Vagina (tissue), 2 donors: ENCODE data around the gene WWOX.

ENCODE experiments used
- POLR2A ChIP-seq, 2 donors: fragments of 450-650 bp; IDR thresholded peaks; one replicate each; pipeline ENCODE4 v1.6.1; 2017; ENCODE audit warnings: antibody characterized with exemption in 2 of 2, mild to moderate bottlenecking in 2 of 2, moderate library complexity in 2 of 2
- TF ChIP-seq, protein P1 (sequence below), 3 experiments: fragments of 450-650 bp in 2 of 3; fragments of 200-600 bp in 1 of 3; sonication (generic) in 1 of 3; IDR thresholded peaks; one replicate each; pipeline ENCODE4 v1.5.1; 2017 to 2019; ENCODE audit warnings: antibody characterized with exemption in 3 of 3, mild to moderate bottlenecking in 2 of 3, moderate library complexity in 2 of 3

- TF ChIP-seq, protein P1, sequence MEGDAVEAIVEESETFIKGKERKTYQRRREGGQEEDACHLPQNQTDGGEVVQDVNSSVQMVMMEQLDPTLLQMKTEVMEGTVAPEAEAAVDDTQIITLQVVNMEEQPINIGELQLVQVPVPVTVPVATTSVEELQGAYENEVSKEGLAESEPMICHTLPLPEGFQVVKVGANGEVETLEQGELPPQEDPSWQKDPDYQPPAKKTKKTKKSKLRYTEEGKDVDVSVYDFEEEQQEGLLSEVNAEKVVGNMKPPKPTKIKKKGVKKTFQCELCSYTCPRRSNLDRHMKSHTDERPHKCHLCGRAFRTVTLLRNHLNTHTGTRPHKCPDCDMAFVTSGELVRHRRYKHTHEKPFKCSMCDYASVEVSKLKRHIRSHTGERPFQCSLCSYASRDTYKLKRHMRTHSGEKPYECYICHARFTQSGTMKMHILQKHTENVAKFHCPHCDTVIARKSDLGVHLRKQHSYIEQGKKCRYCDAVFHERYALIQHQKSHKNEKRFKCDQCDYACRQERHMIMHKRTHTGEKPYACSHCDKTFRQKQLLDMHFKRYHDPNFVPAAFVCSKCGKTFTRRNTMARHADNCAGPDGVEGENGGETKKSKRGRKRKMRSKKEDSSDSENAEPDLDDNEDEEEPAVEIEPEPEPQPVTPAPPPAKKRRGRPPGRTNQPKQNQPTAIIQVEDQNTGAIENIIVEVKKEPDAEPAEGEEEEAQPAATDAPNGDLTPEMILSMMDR (IDR thresholded peaks at IDR 0.05): no peak
- TF ChIP-seq POLR2A (IDR thresholded peaks at IDR 0.05): no peak
These were observed 701.1 kb downstream of the WWOX start for GRCh38 chr16:78800523-78800922.
